Cardiac fibroblast (primary cell): ENCODE results near the gene CDHR2.

Experiments
- DNase-seq, 2 donors: peaks; one replicate each; pipeline versions ENCODE4 v3.0.0 to v3.0.0-alpha.2; 2010; ENCODE audit warnings: low read depth in 2 of 2
- H3K4me3 ChIP-seq, 2 donors: replicated peaks in 1 of 2; 1 replicate in 1 of 2; 2 replicates in 1 of 2; pipeline ENCODE4 v1.5.1; 2011; ENCODE audit warnings: low read depth in 2 of 2, low read length in 2 of 2, mild to moderate bottlenecking in 2 of 2, moderate library complexity in 1 of 2
- TF ChIP-seq, protein P1 (sequence below): IDR thresholded peaks from one replicate; pipeline ENCODE4 v1.5.1; 2011; ENCODE audit warnings: low read depth, mild to moderate bottlenecking, low read length, inconsistent platforms

Gene CDHR2

DNA sequence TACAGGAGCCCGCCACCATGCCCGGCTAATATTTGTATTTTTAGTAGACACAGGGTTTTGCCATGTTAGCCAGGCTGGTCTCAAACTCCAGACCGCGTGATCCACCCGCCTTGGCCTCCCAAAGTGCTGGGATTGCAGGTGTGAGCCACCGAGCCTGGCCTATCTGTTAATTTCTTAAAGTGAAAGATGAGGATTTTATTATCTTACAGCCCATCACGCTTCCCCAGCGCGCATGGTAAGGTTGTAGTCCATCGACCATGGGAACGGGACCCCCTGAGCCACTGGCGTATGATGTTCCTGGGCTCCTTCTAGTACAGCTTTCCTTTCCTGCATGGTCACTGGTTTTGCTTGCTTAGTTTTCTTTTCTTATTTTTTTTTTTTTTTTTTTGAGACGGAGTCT lies 8.7 kb downstream of the CDHR2 start:
- DNase-seq, result no peak
- TF ChIP-seq, protein P1, sequence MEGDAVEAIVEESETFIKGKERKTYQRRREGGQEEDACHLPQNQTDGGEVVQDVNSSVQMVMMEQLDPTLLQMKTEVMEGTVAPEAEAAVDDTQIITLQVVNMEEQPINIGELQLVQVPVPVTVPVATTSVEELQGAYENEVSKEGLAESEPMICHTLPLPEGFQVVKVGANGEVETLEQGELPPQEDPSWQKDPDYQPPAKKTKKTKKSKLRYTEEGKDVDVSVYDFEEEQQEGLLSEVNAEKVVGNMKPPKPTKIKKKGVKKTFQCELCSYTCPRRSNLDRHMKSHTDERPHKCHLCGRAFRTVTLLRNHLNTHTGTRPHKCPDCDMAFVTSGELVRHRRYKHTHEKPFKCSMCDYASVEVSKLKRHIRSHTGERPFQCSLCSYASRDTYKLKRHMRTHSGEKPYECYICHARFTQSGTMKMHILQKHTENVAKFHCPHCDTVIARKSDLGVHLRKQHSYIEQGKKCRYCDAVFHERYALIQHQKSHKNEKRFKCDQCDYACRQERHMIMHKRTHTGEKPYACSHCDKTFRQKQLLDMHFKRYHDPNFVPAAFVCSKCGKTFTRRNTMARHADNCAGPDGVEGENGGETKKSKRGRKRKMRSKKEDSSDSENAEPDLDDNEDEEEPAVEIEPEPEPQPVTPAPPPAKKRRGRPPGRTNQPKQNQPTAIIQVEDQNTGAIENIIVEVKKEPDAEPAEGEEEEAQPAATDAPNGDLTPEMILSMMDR, result no peak
- H3K4me3 ChIP-seq, result no peak overlapping the region

DNA sequence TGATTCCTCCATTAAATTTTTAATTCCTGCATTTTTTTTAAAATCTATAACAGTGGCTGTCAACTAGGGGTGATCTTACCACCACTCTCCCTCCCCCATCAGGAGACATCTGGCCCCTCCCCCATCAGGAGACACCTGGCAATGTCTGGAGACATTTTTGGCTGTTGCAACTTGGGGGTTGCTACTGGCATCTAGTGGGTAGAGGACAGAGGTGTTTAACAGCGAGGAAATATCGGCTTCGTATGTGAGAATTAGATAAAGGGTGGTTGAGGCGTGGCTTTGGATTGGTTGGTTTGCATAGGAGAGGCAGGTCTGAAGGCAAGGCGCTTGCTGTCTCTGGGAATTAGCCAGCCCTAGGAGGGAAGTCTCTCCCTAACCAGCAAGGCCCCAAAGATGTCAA lies 10.5 kb downstream of the CDHR2 start:
- no peak overlapping the region for H3K4me3 ChIP-seq
- DNase-seq, result no peak
- TF ChIP-seq, protein P1, result no peak

DNA sequence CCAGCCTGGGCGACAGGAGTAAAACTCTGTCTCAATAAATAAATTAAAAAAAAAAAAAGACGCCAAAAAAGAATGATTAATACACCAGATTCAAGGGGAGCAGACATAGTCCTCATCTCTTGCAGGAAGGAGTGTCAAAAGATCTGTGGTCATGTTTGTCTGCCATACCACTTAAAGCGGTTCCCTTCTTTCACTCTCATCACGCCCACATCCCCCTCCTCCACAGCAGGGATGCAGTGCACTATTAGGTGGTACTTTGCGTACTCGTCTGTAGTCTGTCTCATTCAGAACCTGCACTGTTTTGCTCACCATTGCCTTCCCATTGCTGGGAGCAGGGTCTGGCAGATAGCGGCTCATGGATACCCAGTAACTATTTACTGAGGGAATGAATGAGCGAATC lies 11.2 kb downstream of the CDHR2 start:
- TF ChIP-seq, protein P1, result no peak
- no peak for DNase-seq
- H3K4me3 ChIP-seq, result no peak overlapping the region

DNA sequence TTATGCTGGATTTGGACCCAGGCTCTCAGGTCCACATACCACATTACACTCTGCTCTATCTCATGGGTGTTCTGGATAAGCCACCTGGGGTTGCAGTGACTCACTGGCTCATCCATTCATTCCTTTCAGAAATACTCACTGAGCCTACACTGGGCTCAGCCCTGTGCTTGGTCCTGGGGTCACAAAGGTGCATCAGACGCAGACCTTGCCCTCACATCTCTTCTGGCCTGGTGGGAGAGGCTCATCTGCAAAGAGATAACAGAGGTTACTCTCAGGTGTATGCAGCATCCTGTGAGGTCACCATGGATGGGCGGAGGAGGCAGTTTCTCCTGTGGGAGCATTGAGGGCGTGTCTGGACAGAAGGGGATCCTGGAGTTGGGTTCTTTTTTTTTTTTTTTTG lies 12.1 kb downstream of the CDHR2 start:
- TF ChIP-seq, protein P1, result no peak
- H3K4me3 ChIP-seq, result no peak overlapping the region
- no peak for DNase-seq

DNA sequence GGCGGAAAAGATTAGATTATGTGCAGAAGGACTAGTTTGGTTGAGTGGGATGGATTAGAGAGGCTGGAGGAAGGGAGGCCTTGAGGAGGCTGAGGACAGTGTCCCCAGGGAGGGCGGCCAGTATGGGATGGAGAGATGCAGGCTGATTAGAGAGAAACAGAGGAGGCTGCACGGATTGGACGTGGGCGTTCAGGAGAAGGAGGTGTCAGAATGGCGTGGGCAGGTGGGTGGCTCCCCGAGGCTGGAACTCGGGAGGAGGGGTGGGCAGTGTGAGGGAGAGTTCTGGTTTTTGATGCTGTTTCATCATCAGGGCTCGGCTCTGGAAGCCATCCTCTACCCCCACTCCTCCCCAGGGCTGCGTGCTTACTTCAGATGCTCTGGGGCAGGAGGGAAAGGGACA lies 13.0 kb downstream of the CDHR2 start:
- TF ChIP-seq, protein P1, result no peak
- DNase-seq, result no peak
- no peak overlapping the region for H3K4me3 ChIP-seq

DNA sequence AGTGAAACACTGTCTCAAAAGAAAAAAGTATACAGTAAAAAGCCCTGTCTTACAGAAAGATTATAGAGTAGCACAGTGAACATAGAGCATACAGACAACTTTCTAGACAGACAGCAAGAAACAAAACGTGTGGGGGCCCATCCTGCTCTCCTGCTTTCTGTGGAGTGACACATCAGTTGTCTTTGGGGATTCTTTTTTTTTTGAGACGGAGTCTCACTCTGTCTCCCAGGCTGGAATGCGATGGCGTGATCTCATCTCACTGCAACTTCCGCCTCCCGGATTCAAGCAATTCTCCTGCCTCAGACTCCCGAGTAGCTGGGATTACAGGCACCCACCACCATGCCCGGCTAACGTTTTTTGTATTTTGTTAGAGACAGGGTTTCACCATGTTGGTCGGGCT lies 14.9 kb downstream of the CDHR2 start:
- H3K4me3 ChIP-seq, result no peak overlapping the region
- TF ChIP-seq, protein P1, result no peak
- DNase-seq, result peak in 1 of 2 donors; percentile 72

DNA sequence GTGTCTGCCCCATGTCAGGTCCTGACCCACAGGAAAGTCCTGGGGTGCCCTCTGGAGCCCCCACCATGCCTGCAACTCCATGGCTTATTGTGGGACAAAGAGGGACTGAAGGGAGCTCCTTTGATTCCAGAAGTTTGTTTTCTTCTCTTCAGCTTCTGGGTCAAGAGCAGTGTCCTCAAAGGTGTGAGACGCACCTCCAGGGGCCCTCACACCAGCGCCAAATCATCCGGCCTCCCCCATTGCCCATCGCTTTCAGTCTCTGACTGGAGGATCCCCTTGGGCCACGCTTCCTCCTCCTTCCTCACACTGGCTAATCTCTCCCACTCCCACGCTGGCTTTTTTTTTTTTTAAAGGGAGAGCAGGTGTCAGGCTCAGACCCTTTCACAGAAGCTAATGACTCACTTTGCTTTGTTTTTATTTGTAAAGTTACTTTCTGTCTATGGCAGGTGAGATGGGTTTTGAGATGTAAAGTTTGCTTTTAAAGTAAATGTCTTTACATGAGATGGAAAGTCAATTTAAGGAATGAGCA lies 16.7 kb downstream of the CDHR2 start:
- no peak for DNase-seq
- TF ChIP-seq, protein P1, result no peak
- H3K4me3 ChIP-seq, result no peak overlapping the region
